Measurements from ENCODE around the gene C12orf60.

GRCh38 chr12:14775636-14775980 lies 27.9 kb upstream of the C12orf60 start:
- TF ChIP-seq CTCF (IDR thresholded peaks at IDR 0.05; ENCODE audit: borderline replicate concordance, extremely low read depth, low read length, poor library complexity, severe bottlenecking) (no peak), EZH2 (IDR thresholded peaks at IDR 0.05; ENCODE audit: borderline replicate concordance, low read depth, low read length, severe bottlenecking) (no peak)
